HG03460 (cell line): ENCODE data around the gene SLC49A3.

Source experiments
- ATAC-seq: cut with Tn5 transposase; IDR thresholded peaks from one replicate; pipeline ENCODE4 v1.9.1; 2021; ENCODE audit not compliant: unreplicated experiment

Gene SLC49A3

GRCh38 chr4:666822-667544 lies 22.0 kb downstream of the SLC49A3 start:
- no peak for ATAC-seq

GRCh38 chr4:666436-666810 lies 22.5 kb downstream of the SLC49A3 start:
- ATAC-seq: no peak

- ATAC-seq: no peak
Measured at GRCh38 chr4:665751-666435, 23.1 kb downstream of the SLC49A3 start.

- no peak for ATAC-seq
Measured at GRCh38 chr4:665381-665750, 23.6 kb downstream of the SLC49A3 start.

- no peak for ATAC-seq
Measured at GRCh38 chr4:664713-665231, 24.2 kb downstream of the SLC49A3 start.

DNA sequence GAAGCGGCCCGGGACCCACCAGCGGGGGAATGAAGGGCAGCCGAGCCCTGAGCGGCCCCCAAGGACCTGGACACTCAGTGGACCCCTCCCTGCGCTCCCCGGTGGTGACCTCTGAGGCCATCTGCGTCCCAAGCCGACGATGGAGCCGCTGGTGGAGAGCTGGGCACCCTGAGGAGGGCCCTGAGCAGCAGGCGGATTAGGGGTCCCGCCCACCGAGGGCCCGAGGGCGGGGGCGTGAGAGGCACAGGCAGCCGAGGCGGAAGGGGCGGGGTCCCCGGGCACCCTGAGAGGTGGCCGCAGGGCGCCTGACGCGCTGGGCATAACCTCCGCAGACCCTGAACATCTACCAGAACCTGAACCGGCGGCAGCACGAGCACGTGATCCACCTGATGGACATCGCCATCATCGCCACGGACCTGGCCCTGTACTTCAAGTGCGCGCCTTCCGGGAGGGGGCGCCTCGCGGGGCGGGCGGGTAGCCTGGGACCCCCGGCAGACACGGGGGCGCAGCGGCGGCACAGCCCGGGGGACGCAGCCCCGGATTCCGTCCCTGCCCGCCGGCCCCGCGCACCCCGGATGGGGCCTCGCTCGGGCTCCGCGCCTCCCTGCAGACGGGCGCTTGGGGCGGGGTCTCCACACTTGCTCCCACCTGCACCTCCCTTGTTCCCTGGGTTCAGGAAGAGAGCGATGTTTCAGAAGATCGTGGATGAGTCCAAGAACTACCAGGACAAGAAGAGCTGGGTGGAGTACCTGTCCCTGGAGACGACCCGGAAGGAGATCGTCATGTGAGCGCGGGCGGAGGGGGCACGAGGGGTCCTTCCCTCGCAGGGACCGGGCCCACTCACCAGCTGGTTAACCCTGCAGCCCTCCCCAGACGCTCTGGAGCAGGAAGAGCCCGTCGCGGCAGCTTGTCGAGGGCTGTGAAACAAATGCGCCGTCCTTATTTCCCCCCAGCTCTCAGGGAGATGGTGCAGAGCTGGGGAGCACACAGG lies 25.2 kb downstream of the SLC49A3 start:
- ATAC-seq: peak; percentile 61

GRCh38 chr4:663046-663437 lies 25.9 kb downstream of the SLC49A3 start:
- no peak for ATAC-seq

DNA sequence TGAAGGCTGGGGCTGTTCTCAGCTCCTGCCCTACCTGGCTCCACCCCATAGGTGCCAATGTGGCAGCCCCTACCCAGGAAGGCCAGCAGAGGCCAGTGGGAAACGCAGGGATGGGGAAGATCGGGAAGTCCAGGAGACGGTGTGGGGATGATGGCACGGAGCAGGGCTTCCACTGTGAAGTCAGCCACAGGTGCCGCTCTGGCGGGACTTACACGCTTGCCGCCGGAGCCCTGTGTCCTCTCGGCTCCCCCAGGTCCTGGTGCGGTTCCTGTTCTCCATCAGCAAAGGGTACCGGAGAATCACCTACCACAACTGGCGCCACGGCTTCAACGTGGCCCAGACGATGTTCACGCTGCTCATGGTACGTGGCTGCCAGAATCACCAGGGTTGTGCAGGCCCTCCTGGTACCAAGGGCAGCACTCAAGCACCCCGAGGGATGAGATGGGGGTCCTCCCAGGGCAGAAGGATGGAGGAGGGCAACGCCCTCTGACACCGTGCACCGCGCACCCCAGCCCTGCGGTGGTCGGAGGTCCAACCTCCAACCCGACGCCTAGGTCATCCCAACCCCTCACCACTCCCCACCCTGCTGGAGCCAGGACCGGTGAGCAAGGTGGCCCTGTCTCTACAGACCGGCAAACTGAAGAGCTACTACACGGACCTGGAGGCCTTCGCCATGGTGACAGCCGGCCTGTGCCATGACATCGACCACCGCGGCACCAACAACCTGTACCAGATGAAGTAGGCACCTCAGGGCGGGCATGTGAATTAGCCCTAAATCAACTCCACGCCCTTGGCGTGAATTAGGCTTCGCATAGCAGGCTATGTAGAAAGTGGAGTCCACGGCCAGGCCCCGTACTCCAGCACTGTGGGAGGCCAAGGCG lies 26.8 kb downstream of the SLC49A3 start:
- ATAC-seq: no peak

DNA sequence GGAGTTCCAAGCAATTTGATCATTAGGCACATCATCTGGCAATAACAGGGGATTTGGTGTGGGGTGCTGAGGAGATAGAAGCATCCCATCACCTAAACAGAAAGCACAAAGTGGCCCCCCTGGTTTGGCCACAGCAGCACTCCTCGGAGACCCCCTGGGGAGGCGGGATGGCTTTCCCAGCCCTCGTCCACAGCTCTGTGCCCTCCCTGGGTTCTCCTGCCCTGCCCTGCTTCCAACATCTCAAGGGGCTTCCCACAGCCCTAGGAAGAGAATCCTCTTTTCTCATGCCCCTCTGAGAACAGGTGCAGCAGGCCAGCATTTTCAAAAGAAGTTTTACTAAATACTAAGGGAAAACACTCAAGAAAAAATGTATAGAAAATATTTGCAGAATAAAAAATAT lies 27.7 kb downstream of the SLC49A3 start:
- ATAC-seq: no peak

- no peak for ATAC-seq
Measured at GRCh38 chr4:660401-660800, 28.6 kb downstream of the SLC49A3 start.

DNA sequence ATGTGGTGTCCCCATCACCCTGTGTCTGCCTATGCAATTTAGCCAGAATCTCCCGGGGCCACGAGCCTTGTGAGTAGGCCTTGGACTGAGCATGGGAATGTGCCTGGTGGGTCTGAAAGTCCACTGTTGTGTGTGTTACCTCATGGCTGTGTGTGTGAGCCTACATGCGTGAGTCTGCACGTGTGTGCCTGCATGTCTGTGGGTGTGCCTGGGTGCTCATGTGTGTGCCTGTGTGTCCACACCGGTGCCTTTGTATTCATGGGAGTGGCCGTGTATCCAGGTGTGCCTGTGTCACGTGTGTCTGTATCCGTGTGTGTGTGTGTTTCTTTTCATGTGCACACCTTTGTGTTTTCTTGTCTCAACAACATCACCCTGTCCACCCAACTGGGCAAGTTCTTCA lies 29.1 kb downstream of the SLC49A3 start:
- no peak for ATAC-seq

DNA sequence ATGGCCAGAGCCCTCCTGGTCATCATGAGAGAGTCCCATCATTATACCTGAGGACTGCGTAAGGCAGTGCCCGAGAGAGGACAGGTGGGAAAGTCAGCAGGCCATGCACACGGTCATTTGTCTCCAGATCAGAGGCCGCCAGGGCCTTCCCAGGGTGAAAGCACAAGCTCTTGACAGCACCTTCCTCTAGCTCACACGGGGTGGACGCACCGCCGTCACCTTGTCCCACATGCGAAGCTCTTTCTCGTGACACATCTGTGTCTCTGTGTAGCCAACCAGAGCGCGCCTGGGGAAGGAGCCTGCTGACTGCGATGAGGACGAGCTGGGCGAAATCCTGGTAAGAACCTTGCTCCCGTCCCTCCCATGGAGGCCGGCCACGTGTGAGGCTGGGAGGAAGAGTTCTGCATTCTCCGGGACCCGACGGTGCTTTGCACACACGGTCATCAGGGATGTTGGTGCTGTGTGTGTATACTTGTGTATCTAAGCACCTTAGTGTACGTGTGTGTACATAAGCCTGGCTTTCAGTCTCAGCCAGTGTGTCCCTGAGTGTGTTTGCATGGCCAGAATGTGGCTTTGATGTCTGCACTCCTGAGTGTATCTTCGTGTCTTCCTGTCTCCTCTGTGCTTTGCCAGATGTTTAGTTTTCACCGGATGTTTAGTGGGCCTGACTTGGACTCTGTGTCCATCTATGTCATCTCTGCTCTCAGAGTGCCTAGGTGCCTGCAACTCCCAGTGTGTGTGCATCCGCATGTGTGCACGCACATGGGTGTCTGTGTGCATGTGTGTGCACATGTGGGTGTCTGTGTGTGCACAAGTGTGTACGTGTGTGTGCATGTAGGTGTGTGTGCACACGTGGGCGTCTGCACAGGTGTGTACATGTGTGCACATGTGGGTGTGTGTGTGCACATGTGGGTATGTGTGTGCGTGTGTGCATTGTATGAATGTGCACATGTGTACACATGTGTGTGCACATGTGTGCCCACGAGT lies 30.0 kb downstream of the SLC49A3 start:
- no peak for ATAC-seq

- no peak for ATAC-seq
Measured at GRCh38 chr4:657834-658667, 30.9 kb downstream of the SLC49A3 start.

GRCh38 chr4:657338-657833 lies 31.6 kb downstream of the SLC49A3 start:
- no peak for ATAC-seq

- no peak for ATAC-seq
Measured at GRCh38 chr4:656436-657337, 32.3 kb downstream of the SLC49A3 start.

GRCh38 chr4:655464-656151 lies 33.3 kb downstream of the SLC49A3 start:
- ATAC-seq: no peak
